Stimulated activated CD4-positive, alpha-beta T cell treated with anti-CD3 and anti-CD28 coated beads, Interleukin-4, amount 100 ng/mL, for 4 hours (primary cell): ENCODE measurements around the gene KASH5.
A peak's percentile ranks its signal among the peaks of the same experiment; 100 is the strongest.

Source experiments
- DNase-seq, 2 experiments: peaks; one replicate each; pipeline ENCODE4 v3.0.0-alpha.2; 2020

KASH5 gene

GRCh38 chr19:49387936-49388372, at the start of gene KASH5:
TSS of gene KASH5 (plus strand) at chr19:49388249. CDS start at chr19:49390884, 2,635 bp downstream.
- DNase-seq: peak; percentile 90 to 93

GRCh38 chr19:49338691-49339300, 49.3 kb upstream of the KASH5 start:
- no peak for DNase-seq

- no peak for DNase-seq
These were observed 48.6 kb upstream of the KASH5 start for GRCh38 chr19:49339301-49340068.

GRCh38 chr19:49340069-49340864, 47.8 kb upstream of the KASH5 start:
- DNase-seq: no peak

GRCh38 chr19:49340865-49341718, 47.0 kb upstream of the KASH5 start:
- DNase-seq: no peak

GRCh38 chr19:49342291-49342721, 45.7 kb upstream of the KASH5 start:
- DNase-seq: no peak

- no peak for DNase-seq
These were observed 44.9 kb upstream of the KASH5 start for GRCh38 chr19:49343123-49343522.

- no peak for DNase-seq
These were observed 43.3 kb upstream of the KASH5 start for GRCh38 chr19:49344505-49345423.

- DNase-seq: no peak
These were observed 40.9 kb upstream of the KASH5 start for GRCh38 chr19:49347191-49347590.

- no peak for DNase-seq
These were observed 40.2 kb upstream of the KASH5 start for GRCh38 chr19:49347835-49348234.

GRCh38 chr19:49348305-49349189, 39.5 kb upstream of the KASH5 start:
- DNase-seq: no peak

- DNase-seq: no peak
These were observed 38.5 kb upstream of the KASH5 start for GRCh38 chr19:49349567-49349966.

- DNase-seq: no peak
These were observed 32.1 kb upstream of the KASH5 start for GRCh38 chr19:49355909-49356353.

GRCh38 chr19:49356382-49356781, 31.7 kb upstream of the KASH5 start:
- no peak for DNase-seq

- no peak for DNase-seq
These were observed 30.9 kb upstream of the KASH5 start for GRCh38 chr19:49357186-49357585.

- DNase-seq: no peak
These were observed 27.9 kb upstream of the KASH5 start for GRCh38 chr19:49359851-49360820.

- DNase-seq: no peak
These were observed 26.5 kb upstream of the KASH5 start for GRCh38 chr19:49361438-49362047.
